Ovary (tissue), 9 donors: ENCODE results near the gene PANK4. TPM values are rescaled to one million over a fixed set of nuclear protein-coding genes. Genes with fewer than 3 reads are reported as not detected.

Experiments used
- DNase-seq, 5 donors: peaks; one replicate each; pipeline ENCODE4 v3.0.0-alpha.2; 2019 to 2020
- H3K27ac ChIP-seq, 2 donors: fragments of 200-600 bp; one replicate each; pipeline versions ENCODE4 v1.5.1 to v1.8.0; 2019 to 2022
- H3K27me3 ChIP-seq: fragments of 200-600 bp; one replicate; pipeline ENCODE4 v1.8.0; 2022
- H3K36me3 ChIP-seq: fragments of 200-600 bp; sonication (generic); one replicate; pipeline ENCODE4 v1.5.1; 2019
- H3K4me1 ChIP-seq: one replicate; pipeline ENCODE4 v1.8.1; 2013; ENCODE audit warnings: mild to moderate bottlenecking, moderate library complexity; ENCODE audit not compliant: insufficient read depth
- H3K4me3 ChIP-seq: fragments of 200-600 bp; sonication (generic); one replicate; pipeline ENCODE4 v1.5.1; 2017
- H3K9me3 ChIP-seq, 2 donors: fragments of 200-600 bp in 1 of 2; sonication (generic) in 1 of 2; one replicate each; pipeline versions ENCODE4 v1.5.1 to v1.8.1; 2013 to 2019; ENCODE audit warnings: mild to moderate bottlenecking in 1 of 2, moderate library complexity in 1 of 2
- CTCF ChIP-seq, 3 donors: fragments of 450-650 bp in 2 of 3; fragments of 200-600 bp in 1 of 3; IDR thresholded peaks; one replicate each; pipeline versions ENCODE4 v1.5.1 to v1.8.0; 2016 to 2022; ENCODE audit warnings: antibody characterized with exemption in 3 of 3, mild to moderate bottlenecking in 1 of 3
- EP300 ChIP-seq: sonication (generic); formaldehyde crosslinking; IDR thresholded peaks from one replicate; pipeline ENCODE4 v1.6.1; 2017; ENCODE audit warnings: antibody characterized with exemption
- POLR2A ChIP-seq: fragments of 450-650 bp; IDR thresholded peaks from one replicate; pipeline ENCODE4 v1.6.1; 2017; ENCODE audit warnings: antibody characterized with exemption, mild to moderate bottlenecking, moderate library complexity
- WGBS, 3 donors: extraction: QIAGEN DNeasy Blood & Tissue Kit in 1 of 3; methylation state at CpG; one replicate each; pipeline versions ENCODE4 v1.1.5 to v1.1.7; 2013 to 2017; 5-methylcytosine and 5-hydroxymethylcytosine counted together
- intact Hi-C, 4 donors: fragments of 100-400 bp; cut with DNase I; formaldehyde crosslinking; loops; one replicate each; pipeline versions ENCODE4 v1.11.0 to v1.15.1; 2022 to 2023
- polyA plus RNA-seq, 2 donors: library from polyadenylated mRNA; stranded (reverse); fragments of 200-250 nt in 1 of 2; fragments of 350-450 nt in 1 of 2; fragmentation: Illumina TruSeq in 1 of 2; extraction: RNeasy Lipid Tissue Mini Kit (QIAGEN cat#74804) in 1 of 2; gene quantifications; one replicate each; pipeline ENCODE4 v1.2.3, GENCODE V29; 2013 to 2014
- total RNA-seq, 7 donors: library from RNA; depleted of rRNA in 2 of 7; stranded (reverse); fragments of >200 nt in 2 of 7; fragmentation: NEBNext Ultra II Directional in 3 of 7; extraction: Animal tissue kit (Norgen Biotek cat#: 25700) in 3 of 7; gene quantifications; one replicate each; pipeline versions ENCODE4 v1.1.0 to v1.2.4, GENCODE V29; 2016 to 2023
- donor health status: DM: no; HTN: no; CAD: no; lungs with moderate emphysema.
- donor health status: DM: no; HTN: no; CAD: no.
- donor health status: Bipolar disorder and iron deficiency.
- donor health status: DM: yes; HTN: yes; CAD: no.
- donor health status: DM: no; HTN: no; CAD: no.
- donor health status: DM: yes; HTN: yes; CAD: no.

The PANK4 gene
- total and polyA plus RNA-seq, 9 donors, result 14.7 to 33.3 (median 26.1) TPM

GRCh38 chr1:2499986-2500596 lies 26.3 kb downstream of the PANK4 start:
- peaks cover 6% of the 10 kb centered on the region for H3K27me3 ChIP-seq

GRCh38 chr1:2499260-2499659 lies 27.1 kb downstream of the PANK4 start:
- Histone ChIP-seq H3K27me3 (peaks cover 6% of the 10 kb centered on the region), H3K4me1 (no peaks in the 10 kb centered on the region), H3K9me3 (no peaks in the 10 kb centered on the region), H3K36me3 (no peaks in the 10 kb centered on the region), H3K4me3 (no peak overlapping the region), H3K27ac (no peak overlapping the region)
- intact Hi-C loops, result no loop called here
- 28 to 50% (median 36%) methylated on average over 3 to 4 of the region's 4 CpGs for WGBS, 3 donors
- no peak for DNase-seq
- TF ChIP-seq POLR2A (no peak), CTCF (IDR thresholded peaks at IDR 0.05) (no peak), EP300 (no peak)

More at GRCh38 chr1:2499986-2500596, 26.3 kb downstream of the PANK4 start:
- 46 to 53% (median 47%) methylated on average over 19 of the region's 19 CpGs for WGBS, 3 donors
- DNase-seq, result no peak
- H3K36me3 ChIP-seq, result no peaks in the 10 kb centered on the region
- H3K4me3 ChIP-seq, result no peak overlapping the region
- TF ChIP-seq CTCF (IDR thresholded peaks at IDR 0.05) (no peak), POLR2A (no peak), EP300 (no peak)
- no peaks in the 10 kb centered on the region for H3K4me1 ChIP-seq
- H3K27ac ChIP-seq, result no peak overlapping the region
- intact Hi-C loops, result no loop called here
- H3K9me3 ChIP-seq, result no peaks in the 10 kb centered on the region

- H3K4me1 ChIP-seq, result no peaks in the 10 kb centered on the region
- H3K27ac ChIP-seq, result no peak overlapping the region
- no peaks in the 10 kb centered on the region for H3K36me3 ChIP-seq
- H3K9me3 ChIP-seq, result no peaks in the 10 kb centered on the region
- H3K27me3 ChIP-seq, result peaks cover 6% of the 10 kb centered on the region
- WGBS, 3 donors, result 59 to 75% (median 68%) methylated on average over 17 to 19 of the region's 19 CpGs
- intact Hi-C loops, result no loop called here
- TF ChIP-seq CTCF (IDR thresholded peaks at IDR 0.05), result no peak
- no peak for TF ChIP-seq POLR2A
- TF ChIP-seq EP300, result no peak
- DNase-seq, result no peak
- no peak overlapping the region for H3K4me3 ChIP-seq
Observed at GRCh38 chr1:2498648-2499047, 27.7 kb downstream of the PANK4 start.

- H3K4me1 ChIP-seq, result no peaks in the 10 kb centered on the region
- H3K36me3 ChIP-seq, result no peaks in the 10 kb centered on the region
- 36 to 44% (median 36%) methylated on average over 4 of the region's 4 CpGs for WGBS, 3 donors
- no peaks in the 10 kb centered on the region for H3K9me3 ChIP-seq
- intact Hi-C loops, result no loop called here
- peaks cover 6% of the 10 kb centered on the region for H3K27me3 ChIP-seq
- H3K27ac ChIP-seq, result no peak overlapping the region
- TF ChIP-seq CTCF (IDR thresholded peaks at IDR 0.05) (no peak), EP300 (no peak), POLR2A (no peak)
- H3K4me3 ChIP-seq, result no peak overlapping the region
- DNase-seq, result no peak
Observed at GRCh38 chr1:2497891-2498290, 28.5 kb downstream of the PANK4 start.
